ENCODE measurements around the gene KDM2A.

KDM2A gene

DNA sequence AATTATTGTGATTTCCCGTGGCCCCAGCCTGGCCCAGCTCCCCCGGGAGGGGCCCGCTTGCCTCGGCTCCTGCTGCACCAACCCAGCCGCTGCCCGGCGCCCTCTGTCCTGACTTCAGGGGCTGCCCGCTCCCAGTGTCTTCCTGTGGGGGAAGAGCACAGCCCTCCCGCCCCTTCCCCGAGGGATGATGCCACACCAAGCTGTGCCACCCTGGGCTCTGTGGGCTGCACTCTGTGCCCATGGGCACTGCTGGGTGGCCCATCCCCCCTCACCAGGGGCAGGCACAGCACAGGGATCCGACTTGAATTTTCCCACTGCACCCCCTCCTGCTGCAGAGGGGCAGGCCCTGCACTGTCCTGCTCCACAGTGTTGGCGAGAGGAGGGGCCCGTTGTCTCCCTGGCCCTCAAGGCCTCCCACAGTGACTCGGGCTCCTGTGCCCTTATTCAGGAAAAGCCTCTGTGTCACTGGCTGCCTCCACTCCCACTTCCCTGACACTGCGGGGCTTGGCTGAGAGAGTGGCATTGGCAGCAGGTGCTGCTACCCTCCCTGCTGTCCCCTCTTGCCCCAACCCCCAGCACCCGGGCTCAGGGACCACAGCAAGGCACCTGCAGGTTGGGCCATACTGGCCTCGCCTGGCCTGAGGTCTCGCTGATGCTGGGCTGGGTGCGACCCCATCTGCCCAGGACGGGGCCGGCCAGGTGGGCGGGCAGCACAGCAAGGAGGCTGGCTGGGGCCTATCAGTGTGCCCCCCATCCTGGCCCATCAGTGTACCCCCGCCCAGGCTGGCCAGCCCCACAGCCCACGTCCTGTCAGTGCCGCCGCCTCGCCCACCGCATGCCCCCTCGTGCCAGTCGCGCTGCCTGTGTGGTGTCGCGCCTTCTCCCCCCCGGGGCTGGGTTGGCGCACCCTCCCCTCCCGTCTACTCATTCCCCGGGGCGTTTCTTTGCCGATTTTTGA lies 166.8 kb downstream of the KDM2A start:
- no peak for DNase-seq (ENCODE audit: low spot score)

DNA sequence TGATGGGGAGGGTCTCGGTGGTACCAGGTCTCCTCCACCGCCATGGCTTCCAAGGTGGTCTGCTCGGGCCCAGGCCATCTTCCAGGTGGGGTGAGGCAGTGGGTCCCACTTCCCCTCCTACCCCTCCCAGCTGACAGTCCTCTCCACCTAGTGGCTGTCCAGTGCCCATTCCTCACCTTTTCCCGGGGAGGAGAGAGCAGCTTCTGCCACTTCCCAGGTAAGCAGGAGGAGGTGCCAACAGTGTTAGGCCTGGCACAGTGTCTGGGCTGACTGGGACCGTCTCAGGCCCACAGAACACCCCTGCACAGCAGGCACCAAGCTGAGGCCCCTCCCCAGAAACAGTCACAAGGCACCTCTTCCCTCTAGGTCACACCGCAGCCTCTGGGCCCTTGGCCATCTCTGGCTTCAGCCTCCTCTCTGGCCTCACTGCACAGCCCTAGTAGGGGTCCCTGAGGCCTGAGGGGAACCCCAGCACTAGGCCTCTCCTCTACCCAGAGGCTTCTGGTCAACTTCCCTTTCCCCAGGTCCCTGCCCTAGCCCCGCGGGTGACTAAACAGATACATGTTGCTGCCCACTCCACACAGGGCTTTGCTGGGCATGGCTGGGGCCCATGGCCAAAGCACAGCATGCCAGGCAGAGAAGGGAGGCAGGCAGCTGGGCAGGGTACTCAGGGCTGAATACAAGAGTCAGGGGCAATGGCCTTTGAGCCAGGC lies 167.7 kb downstream of the KDM2A start:
- DNase-seq (ENCODE audit: low spot score): no peak

GRCh38 chr11:67287355-67288197 lies 168.5 kb downstream of the KDM2A start:
- no peak for DNase-seq (ENCODE audit: low spot score)

DNA sequence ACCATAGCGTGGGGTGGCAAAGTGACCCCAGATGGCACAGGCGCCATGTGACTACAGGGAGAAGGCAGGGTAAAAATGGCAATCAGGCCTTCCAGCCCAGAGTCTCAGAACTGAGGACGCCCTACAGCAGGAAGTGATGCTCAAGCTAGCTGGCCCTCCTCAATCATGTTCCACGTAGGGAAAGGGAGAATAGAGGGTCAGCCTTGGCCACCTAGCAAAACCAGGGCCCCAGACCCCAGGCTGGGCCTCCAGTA lies 169.1 kb downstream of the KDM2A start:
- DNase-seq (ENCODE audit: low spot score): no peak

DNA sequence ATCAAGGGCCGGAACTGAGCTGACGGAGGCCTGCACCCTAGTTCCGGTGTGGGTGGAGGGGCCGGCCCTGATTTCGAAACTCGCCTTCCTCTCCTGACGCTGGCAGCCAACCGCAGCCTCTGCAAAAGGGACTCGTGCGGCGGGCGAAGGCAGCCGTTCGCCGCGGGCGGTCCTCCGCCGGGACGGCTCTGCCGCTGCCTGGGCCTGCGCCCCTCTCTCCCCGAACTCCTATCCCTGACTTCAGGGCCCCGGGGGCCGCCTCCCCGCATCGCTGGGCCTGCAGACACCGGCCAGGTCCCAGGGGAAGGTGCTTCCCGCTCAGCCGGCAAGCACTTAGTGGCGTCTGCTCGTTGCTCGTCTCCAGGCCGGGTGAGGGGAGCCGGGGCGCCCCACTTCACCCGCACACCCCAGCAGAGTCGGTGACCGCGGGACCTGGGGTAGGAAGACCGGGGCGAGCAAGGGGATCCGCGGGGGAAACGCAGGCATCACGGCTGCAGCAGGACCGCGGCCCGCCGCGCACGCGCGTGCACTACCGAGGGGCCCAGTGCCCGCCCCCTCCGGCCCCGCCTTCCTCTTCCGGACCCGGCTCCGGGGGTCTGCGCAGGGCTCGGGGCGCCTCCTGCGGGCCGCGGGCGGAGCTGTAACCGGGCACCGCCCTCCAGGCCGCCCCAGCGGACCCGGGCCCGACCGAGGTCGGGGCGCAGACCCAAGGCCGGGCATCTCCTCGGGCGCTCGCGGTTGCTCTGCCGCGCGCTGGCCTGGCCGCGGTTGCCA lies 169.6 kb downstream of the KDM2A start:
- peak; percentile 90 for DNase-seq (ENCODE audit: low spot score)

GRCh38 chr11:67289226-67289650 lies 170.2 kb downstream of the KDM2A start, which contains the start of gene ANKRD13D:
Gene ANKRD13D, plus strand, starts transcription at chr11:67289303. Its CDS starts 158 bp downstream, at chr11:67289461.
- DNase-seq (ENCODE audit: low spot score): no peak

DNA sequence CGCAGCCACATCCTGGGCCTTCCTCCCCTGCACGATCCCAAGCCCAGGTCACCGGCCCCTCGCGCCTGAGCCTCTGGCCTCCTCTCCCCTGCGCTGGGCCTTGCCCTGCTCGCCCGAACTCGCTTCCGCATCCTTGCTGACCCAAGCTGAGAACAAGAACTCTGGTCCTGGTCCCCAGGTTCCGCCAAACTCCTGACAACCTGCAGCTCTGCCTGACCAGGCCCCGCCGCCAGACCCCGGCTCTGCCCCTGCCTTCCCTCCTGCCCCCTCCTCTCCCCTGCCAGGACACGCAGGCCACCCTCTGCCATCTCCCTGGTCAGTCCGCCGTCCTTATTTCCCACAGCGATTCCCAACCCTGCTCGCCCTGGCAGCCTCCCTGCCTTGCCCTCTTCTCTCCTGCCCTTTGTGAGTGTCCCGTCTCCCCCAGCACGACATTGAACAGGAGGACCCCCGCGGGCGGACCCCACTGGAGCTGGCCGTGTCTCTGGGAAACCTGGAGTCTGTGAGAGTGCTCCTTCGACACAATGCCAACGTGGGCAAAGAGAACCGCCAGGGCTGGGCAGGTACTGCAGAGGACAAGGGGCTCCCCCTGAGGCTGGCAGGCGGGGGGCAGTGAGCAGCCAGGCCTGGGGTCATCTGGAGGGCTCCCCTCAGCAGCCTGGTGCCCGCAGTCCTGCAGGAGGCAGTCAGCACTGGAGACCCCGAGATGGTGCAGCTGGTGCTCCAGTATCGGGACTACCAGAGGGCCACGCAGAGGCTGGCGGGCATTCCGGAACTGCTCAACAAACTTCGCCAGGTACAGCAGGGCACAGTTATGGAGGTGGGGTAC lies 170.8 kb downstream of the KDM2A start:
- DNase-seq (ENCODE audit: low spot score): no peak

GRCh38 chr11:67290801-67291200 lies 171.7 kb downstream of the KDM2A start:
- DNase-seq (ENCODE audit: low spot score): no peak

DNA sequence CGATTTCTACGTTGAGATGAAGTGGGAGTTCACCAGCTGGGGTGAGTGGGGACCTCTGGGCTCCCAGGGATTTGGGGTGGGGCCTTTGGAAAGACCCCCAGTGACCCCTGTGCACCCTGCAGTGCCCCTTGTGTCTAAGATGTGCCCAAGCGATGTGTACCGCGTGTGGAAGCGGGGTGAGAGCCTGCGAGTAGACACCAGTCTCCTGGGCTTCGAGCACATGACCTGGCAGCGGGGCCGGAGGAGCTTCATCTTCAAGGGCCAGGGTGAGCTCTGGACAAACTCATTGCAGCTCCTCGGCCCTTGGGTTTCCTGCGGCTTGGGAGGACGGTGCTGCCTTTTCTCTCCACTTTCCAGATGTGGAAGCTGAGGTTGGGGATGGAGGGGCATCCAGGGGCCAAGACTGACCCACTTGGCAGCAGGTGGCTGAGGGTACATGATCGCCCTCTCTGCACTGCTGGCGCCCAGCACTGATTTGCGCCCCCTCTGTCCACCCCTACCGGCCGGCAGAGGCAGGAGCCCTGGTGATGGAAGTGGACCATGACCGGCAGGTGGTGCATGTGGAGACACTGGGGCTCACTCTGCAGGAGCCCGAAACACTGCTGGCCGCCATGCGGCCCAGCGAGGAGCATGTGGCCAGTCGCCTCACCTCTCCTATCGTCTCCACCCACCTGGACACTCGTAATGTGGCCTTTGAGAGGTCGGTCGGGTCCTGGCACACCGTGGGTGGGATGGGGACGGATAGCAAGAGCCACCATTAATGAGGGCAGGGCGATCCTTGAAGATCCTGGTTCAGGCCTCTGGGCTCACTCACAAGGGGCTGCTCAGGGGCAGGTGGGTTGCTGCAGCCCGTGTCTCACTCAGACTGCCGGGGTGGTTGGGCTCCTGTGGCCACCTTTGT lies 172.7 kb downstream of the KDM2A start:
- no peak for DNase-seq (ENCODE audit: low spot score)

- no peak for DNase-seq (ENCODE audit: low spot score)
Observed at GRCh38 chr11:67292671-67293070, 173.6 kb downstream of the KDM2A start.

- no peak for DNase-seq (ENCODE audit: low spot score)
Observed at GRCh38 chr11:67293090-67293489, 174.0 kb downstream of the KDM2A start.

GRCh38 chr11:67295846-67296245 lies 176.8 kb downstream of the KDM2A start:
- no peak for DNase-seq (ENCODE audit: low spot score)

- DNase-seq (ENCODE audit: low spot score): no peak
Observed at GRCh38 chr11:67298786-67299185, 179.7 kb downstream of the KDM2A start.

- DNase-seq (ENCODE audit: low spot score): no peak
Observed at GRCh38 chr11:67299471-67300191, 180.6 kb downstream of the KDM2A start.

- DNase-seq (ENCODE audit: low spot score): no peak
Observed at GRCh38 chr11:67300256-67300755, 181.2 kb downstream of the KDM2A start.

GRCh38 chr11:67300756-67301312 lies 181.8 kb downstream of the KDM2A start:
- no peak for DNase-seq (ENCODE audit: low spot score)

DNA sequence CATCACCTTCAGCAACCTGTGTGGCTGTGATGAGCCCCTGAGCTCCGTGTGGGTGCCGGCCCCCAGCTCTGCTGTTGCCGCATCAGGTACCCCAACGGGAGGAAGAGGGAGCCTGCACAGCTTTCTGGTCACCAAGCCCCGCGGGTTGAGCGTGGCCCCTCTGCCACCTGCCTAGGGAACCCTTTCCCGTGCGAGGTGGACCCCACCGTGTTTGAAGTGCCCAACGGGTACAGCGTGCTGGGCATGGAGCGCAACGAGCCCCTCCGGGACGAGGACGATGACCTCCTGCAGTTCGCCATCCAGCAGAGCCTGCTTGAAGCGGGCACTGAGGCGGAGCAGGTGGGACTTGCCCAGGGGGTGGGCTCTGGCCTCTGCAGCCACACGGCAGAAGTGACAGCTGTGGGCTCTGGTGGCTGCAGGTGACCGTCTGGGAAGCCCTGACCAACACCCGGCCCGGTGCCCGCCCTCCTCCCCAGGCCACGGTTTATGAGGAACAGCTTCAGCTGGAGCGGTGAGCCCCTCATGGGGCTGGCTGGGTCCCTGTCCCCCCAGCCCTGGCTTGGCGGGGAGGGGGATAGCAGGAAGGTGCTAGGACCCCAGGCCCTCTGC lies 182.4 kb downstream of the KDM2A start:
- DNase-seq (ENCODE audit: low spot score): no peak

GRCh38 chr11:67301951-67302516 lies 183.0 kb downstream of the KDM2A start:
- DNase-seq (ENCODE audit: low spot score): peak; percentile 81
